Suprapubic skin (tissue), 3 donors: ENCODE results near the gene RXRA.

Experiments
- CTCF ChIP-seq, 2 donors: fragments of 200-600 bp in 1 of 2; fragments of 450-650 bp in 1 of 2; sonication (generic) in 1 of 2; IDR thresholded peaks; one replicate each; pipeline ENCODE4 v1.5.1; 2016 to 2019; ENCODE audit warnings: antibody characterized with exemption in 2 of 2, mild to moderate bottlenecking in 1 of 2, moderate library complexity in 1 of 2
- POLR2A ChIP-seq, 2 donors: fragments of 450-650 bp; IDR thresholded peaks; one replicate each; pipeline ENCODE4 v1.6.1; 2017; ENCODE audit warnings: antibody characterized with exemption in 2 of 2, mild to moderate bottlenecking in 2 of 2, moderate library complexity in 2 of 2

DNA sequence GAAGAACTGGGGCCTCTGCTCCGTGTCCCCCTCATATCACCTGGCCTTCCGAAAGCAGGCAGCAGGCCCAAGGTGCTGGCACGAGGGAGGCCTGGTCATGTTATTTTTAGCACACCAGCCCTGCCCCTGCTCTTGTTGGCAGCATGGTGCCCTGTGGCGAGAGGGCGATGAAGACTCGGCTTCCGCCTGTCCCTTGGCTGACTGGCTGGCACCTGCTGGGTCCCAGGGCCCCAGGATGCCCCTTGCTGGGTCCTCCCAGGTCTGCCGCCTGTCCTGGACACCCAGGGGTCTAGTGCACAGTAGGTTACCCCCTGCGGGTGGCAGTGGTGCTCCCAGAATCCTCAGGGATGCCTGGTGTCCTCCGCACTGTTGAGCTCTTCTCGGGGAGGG, 77.0 kb downstream of the RXRA start:
- no peak for TF ChIP-seq CTCF (IDR thresholded peaks at IDR 0.05)
- no peak for TF ChIP-seq POLR2A (IDR thresholded peaks at IDR 0.05)
